Stomach (tissue), 4 donors: ENCODE results near the gene FOXA2.

ENCODE experiments used
- EP300 ChIP-seq: sonication (generic); formaldehyde crosslinking; IDR thresholded peaks from one replicate; pipeline ENCODE4 v1.6.1; 2017; ENCODE audit warnings: antibody characterized with exemption
- POLR2A ChIP-seq, 4 donors: fragments of 450-650 bp; IDR thresholded peaks; one replicate each; pipeline ENCODE4 v1.6.1; 2016; ENCODE audit warnings: antibody characterized with exemption in 4 of 4, control low read depth in 2 of 4, mild to moderate bottlenecking in 1 of 4, moderate library complexity in 1 of 4
- POLR2AphosphoS5 ChIP-seq, 3 donors: sonication (generic); formaldehyde crosslinking; IDR thresholded peaks; one replicate each; pipeline ENCODE4 v1.6.1; 2016; ENCODE audit warnings: antibody characterized with exemption in 3 of 3
- TF ChIP-seq, protein P1 (sequence below), 7 experiments: fragments of 450-650 bp in 4 of 7; fragments of 200-600 bp in 3 of 7; sonication (generic) in 3 of 7; IDR thresholded peaks; one replicate each; pipeline ENCODE4 v1.5.1; 2016 to 2019; ENCODE audit warnings: antibody characterized with exemption in 7 of 7, control low read depth in 2 of 7, mild to moderate bottlenecking in 1 of 7

DNA sequence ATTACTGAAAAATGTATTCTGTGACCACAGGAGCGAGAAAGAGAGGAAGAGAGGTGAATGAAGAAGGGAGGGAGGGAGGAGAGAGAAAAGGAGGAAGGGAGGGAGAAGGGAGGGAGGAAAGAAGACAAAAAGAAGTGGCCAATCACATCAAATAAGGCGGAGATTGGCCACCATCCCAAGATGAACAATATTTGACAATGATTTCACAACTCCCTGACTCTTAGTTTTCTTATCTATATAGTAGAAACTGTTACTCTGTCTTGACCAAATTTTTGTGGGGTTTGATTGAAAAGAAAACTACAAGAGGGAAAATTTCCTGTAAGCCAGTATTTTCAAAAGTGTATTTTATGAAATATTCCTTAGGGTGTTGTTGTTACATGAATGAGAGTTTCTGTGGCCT, 52.6 kb downstream of the FOXA2 start:
- TF ChIP-seq, protein P1, sequence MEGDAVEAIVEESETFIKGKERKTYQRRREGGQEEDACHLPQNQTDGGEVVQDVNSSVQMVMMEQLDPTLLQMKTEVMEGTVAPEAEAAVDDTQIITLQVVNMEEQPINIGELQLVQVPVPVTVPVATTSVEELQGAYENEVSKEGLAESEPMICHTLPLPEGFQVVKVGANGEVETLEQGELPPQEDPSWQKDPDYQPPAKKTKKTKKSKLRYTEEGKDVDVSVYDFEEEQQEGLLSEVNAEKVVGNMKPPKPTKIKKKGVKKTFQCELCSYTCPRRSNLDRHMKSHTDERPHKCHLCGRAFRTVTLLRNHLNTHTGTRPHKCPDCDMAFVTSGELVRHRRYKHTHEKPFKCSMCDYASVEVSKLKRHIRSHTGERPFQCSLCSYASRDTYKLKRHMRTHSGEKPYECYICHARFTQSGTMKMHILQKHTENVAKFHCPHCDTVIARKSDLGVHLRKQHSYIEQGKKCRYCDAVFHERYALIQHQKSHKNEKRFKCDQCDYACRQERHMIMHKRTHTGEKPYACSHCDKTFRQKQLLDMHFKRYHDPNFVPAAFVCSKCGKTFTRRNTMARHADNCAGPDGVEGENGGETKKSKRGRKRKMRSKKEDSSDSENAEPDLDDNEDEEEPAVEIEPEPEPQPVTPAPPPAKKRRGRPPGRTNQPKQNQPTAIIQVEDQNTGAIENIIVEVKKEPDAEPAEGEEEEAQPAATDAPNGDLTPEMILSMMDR (IDR thresholded peaks at IDR 0.05) = no peak
- TF ChIP-seq POLR2A (IDR thresholded peaks at IDR 0.05) (no peak), EP300 (no peak), POLR2AphosphoS5 (IDR thresholded peaks at IDR 0.05) (no peak)
